ENCODE measurements around the gene RHOBTB3.

RHOBTB3 gene

DNA sequence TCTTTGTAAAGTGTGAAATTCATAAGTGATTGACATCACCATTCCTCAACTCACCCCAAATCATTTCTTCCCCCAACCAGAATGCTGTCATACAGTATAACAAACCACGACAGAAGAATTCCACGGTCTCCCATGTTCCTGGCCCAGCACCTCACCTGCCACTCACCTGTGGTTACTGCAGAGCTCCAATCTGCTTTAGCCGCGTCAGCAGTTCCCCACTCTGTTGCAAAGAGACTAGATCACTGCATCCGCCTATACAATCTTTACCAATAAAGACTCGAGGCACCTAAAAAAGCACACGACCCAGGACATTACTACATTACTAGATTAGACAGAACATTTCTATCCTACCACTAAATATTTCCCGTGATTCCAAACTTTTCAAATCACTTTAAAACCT lies 85.2 kb downstream of the RHOBTB3 start:
- H3K27me3 ChIP-seq (ENCODE audit: control insufficient read depth, insufficient read depth, low read length) = no peaks in the 10 kb centered on the region
- H3K27ac ChIP-seq (ENCODE audit: low read depth, low read length) = no peak overlapping the region
- H3K36me3 ChIP-seq (ENCODE audit: control insufficient read depth, insufficient read depth, low read length) = peaks cover 3% of the 10 kb centered on the region
- H3K4me1 ChIP-seq (ENCODE audit: control insufficient read depth, insufficient read depth, low read length) = peaks cover under 1% of the 10 kb centered on the region
- no peak overlapping the region for H3K4me3 ChIP-seq (ENCODE audit: low read length)
- no peak overlapping the region for H3K9ac ChIP-seq (ENCODE audit: low read length)

- Histone ChIP-seq H3K27ac (ENCODE audit: low read depth, low read length) (no peak overlapping the region), H3K4me1 (ENCODE audit: control insufficient read depth, insufficient read depth, low read length) (peaks cover 4% of the 10 kb centered on the region), H3K27me3 (ENCODE audit: control insufficient read depth, insufficient read depth, low read length) (no peaks in the 10 kb centered on the region), H3K9ac (ENCODE audit: low read length) (no peak overlapping the region), H3K4me3 (ENCODE audit: low read length) (no peak overlapping the region), H3K36me3 (ENCODE audit: control insufficient read depth, insufficient read depth, low read length) (peaks cover 3% of the 10 kb centered on the region)
Observed at GRCh38 chr5:95816776-95817175, 85.6 kb downstream of the RHOBTB3 start.

DNA sequence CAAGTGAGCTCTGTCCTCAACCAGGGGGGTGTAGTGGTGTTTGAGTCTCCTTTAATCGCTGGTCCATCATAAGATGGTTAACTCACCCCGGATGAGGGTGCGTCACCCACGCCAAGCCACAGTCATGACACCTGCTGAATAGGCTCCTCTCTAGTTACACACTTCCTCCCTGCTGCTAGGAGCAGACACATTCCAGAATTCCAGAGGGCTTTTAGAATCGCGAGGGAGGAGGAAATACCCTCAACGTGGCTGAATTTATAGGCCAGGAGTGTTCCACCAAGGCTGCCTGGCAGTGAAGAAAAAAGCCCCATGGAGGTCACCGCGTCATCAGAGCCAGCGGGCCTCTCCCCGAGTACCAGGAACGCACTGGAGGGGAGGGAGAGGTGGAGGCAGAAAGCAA lies 86.3 kb downstream of the RHOBTB3 start:
- Histone ChIP-seq H3K27me3 (ENCODE audit: control insufficient read depth, insufficient read depth, low read length) (no peaks in the 10 kb centered on the region), H3K9ac (ENCODE audit: low read length) (no peak overlapping the region), H3K4me1 (ENCODE audit: control insufficient read depth, insufficient read depth, low read length) (peaks cover 4% of the 10 kb centered on the region), H3K36me3 (ENCODE audit: control insufficient read depth, insufficient read depth, low read length) (peaks cover 3% of the 10 kb centered on the region), H3K4me3 (ENCODE audit: low read length) (no peak overlapping the region), H3K27ac (ENCODE audit: low read depth, low read length) (no peak overlapping the region)

- peak overlapping the region; percentile 45 for H3K4me3 ChIP-seq (ENCODE audit: low read length)
Observed at GRCh38 chr5:95818181-95819147, 87.3 kb downstream of the RHOBTB3 start.

GRCh38 chr5:95821110-95822021 lies 90.2 kb downstream of the RHOBTB3 start:
- Histone ChIP-seq H3K36me3 (ENCODE audit: control insufficient read depth, insufficient read depth, low read length) (no peaks in the 10 kb centered on the region), H3K27ac (ENCODE audit: low read depth, low read length) (peak overlapping the region; percentile 85), H3K27me3 (ENCODE audit: control insufficient read depth, insufficient read depth, low read length) (no peaks in the 10 kb centered on the region), H3K4me3 (ENCODE audit: low read length) (peak overlapping the region; percentile 96), H3K4me1 (ENCODE audit: control insufficient read depth, insufficient read depth, low read length) (peaks cover 12% of the 10 kb centered on the region), H3K9ac (ENCODE audit: low read length) (peak overlapping the region; percentile 25)

More at GRCh38 chr5:95818181-95819147, 87.3 kb downstream of the RHOBTB3 start:
- H3K4me1 ChIP-seq (ENCODE audit: control insufficient read depth, insufficient read depth, low read length) = peaks cover 9% of the 10 kb centered on the region
- peak overlapping the region; percentile 2 for H3K9ac ChIP-seq (ENCODE audit: low read length)
- peaks cover 3% of the 10 kb centered on the region for H3K36me3 ChIP-seq (ENCODE audit: control insufficient read depth, insufficient read depth, low read length)
- H3K27ac ChIP-seq (ENCODE audit: low read depth, low read length) = no peak overlapping the region
- H3K27me3 ChIP-seq (ENCODE audit: control insufficient read depth, insufficient read depth, low read length) = no peaks in the 10 kb centered on the region

DNA sequence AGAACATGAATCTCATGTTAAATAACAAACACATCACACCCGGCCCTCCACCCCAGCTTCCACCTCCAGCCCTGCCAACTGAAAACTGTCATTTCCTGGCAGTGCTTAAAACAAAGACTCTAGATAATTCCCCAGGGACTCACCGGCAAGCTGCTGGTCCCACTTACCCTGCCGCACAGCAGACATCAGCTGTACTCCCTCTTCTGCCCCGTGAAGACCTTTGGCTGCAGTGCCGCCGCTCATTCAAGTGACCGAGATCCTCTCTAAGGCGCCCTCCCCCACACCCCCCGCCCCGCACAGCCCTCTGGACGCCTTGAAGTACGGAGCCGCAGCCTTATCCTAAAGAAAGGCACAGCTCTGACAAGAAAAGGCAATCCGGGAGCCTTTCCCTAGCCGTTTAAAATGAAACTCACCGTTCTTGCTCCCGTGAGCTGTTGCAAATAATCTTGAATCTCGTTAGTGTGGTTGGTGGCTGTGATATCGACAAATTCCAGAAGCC lies 91.0 kb downstream of the RHOBTB3 start:
- Histone ChIP-seq H3K4me3 (ENCODE audit: low read length) (peak overlapping the region; percentile 96), H3K4me1 (ENCODE audit: control insufficient read depth, insufficient read depth, low read length) (peaks cover 12% of the 10 kb centered on the region), H3K9ac (ENCODE audit: low read length) (peak overlapping the region; percentile 64), H3K27ac (ENCODE audit: low read depth, low read length) (peak overlapping the region; percentile 85), H3K27me3 (ENCODE audit: control insufficient read depth, insufficient read depth, low read length) (no peaks in the 10 kb centered on the region), H3K36me3 (ENCODE audit: control insufficient read depth, insufficient read depth, low read length) (no peaks in the 10 kb centered on the region)

DNA sequence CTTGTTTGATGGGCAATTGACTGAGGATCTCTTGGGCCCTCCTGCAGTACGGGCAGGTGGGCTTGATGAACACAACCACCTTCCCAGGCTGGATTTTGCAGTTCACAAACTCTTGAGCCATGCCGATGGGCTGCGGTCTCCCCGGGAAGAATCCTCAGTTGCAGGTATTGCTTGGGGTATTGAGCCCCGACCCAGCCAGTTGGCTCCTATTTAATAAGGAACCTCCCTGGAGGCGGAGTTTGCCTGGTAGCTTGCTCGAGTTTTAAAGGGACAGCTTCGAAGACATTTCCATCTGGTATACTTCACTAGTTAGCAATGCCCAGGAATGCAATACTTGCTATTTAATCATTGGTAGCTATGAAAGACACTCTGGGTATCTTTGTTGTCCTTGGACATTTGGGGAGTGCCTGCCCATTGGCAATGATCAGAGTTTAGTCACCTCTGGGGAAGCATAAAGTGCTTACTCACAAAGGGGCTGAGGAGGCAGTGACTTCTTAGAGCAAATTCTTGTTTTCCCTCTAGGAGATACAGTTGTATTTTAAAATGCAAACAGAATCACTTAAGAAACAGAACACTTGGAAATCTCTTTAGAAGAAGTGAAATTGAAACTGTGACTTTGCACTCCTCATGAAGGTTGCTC lies 91.5 kb downstream of the RHOBTB3 start, which contains the start of gene GLRX:
Gene GLRX (minus strand): TSS at position 185 of the 640 bp plus-strand sequence. CDS start 64 bp downstream, at position 121.
- Histone ChIP-seq H3K27ac (ENCODE audit: low read depth, low read length) (peak within 1 kb of the TSS; percentile 85), H3K27me3 (ENCODE audit: control insufficient read depth, insufficient read depth, low read length) (no peaks in the 10 kb centered on the region), H3K36me3 (ENCODE audit: control insufficient read depth, insufficient read depth, low read length) (no peaks in the 10 kb centered on the region), H3K4me1 (ENCODE audit: control insufficient read depth, insufficient read depth, low read length) (peaks cover 12% of the 10 kb centered on the region), H3K9ac (ENCODE audit: low read length) (peak within 1 kb of the TSS; percentile 64), H3K4me3 (ENCODE audit: low read length) (peak within 1 kb of the TSS; percentile 96)

DNA sequence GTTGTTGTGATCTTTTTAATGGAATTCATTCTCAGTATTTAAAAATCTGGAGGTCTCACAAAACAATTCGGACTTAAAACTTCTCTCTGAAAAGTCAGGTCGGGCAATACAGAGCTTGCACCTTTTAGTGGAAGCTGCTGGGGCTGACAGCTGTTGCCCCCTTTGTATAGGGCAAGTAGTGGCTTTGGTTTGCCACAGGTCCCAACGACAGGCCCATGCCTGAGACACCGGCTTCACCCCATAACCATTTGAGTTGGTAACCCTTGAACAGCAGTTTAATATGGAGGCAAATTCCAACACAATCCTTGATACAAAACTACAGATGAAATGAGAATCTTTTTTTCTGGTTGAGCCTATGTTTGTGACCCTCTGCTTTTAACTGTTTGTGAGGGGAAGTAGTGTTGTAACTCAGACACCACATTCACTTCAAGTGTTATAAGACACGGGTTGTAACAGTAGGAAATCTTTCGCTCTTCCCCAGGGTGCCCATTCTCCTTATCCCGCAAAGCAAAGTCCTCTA lies 92.1 kb downstream of the RHOBTB3 start:
- peaks cover 12% of the 10 kb centered on the region for H3K4me1 ChIP-seq (ENCODE audit: control insufficient read depth, insufficient read depth, low read length)
- H3K4me3 ChIP-seq (ENCODE audit: low read length) = peak overlapping the region; percentile 96
- H3K36me3 ChIP-seq (ENCODE audit: control insufficient read depth, insufficient read depth, low read length) = no peaks in the 10 kb centered on the region
- no peaks in the 10 kb centered on the region for H3K27me3 ChIP-seq (ENCODE audit: control insufficient read depth, insufficient read depth, low read length)
- H3K27ac ChIP-seq (ENCODE audit: low read depth, low read length) = peak overlapping the region; percentile 85
- H3K9ac ChIP-seq (ENCODE audit: low read length) = no peak overlapping the region

GRCh38 chr5:95823738-95824609 lies 92.8 kb downstream of the RHOBTB3 start:
- Histone ChIP-seq H3K4me1 (ENCODE audit: control insufficient read depth, insufficient read depth, low read length) (peaks cover 12% of the 10 kb centered on the region), H3K27ac (ENCODE audit: low read depth, low read length) (peak overlapping the region; percentile 85), H3K9ac (ENCODE audit: low read length) (no peak overlapping the region), H3K36me3 (ENCODE audit: control insufficient read depth, insufficient read depth, low read length) (no peaks in the 10 kb centered on the region), H3K4me3 (ENCODE audit: low read length) (peak overlapping the region; percentile 96), H3K27me3 (ENCODE audit: control insufficient read depth, insufficient read depth, low read length) (no peaks in the 10 kb centered on the region)

- H3K27me3 ChIP-seq (ENCODE audit: control insufficient read depth, insufficient read depth, low read length) = no peaks in the 10 kb centered on the region
- H3K9ac ChIP-seq (ENCODE audit: low read length) = no peak overlapping the region
- no peak overlapping the region for H3K4me3 ChIP-seq (ENCODE audit: low read length)
- peak overlapping the region; percentile 85 for H3K27ac ChIP-seq (ENCODE audit: low read depth, low read length)
- no peaks in the 10 kb centered on the region for H3K36me3 ChIP-seq (ENCODE audit: control insufficient read depth, insufficient read depth, low read length)
- H3K4me1 ChIP-seq (ENCODE audit: control insufficient read depth, insufficient read depth, low read length) = peaks cover 12% of the 10 kb centered on the region
Observed at GRCh38 chr5:95824747-95825146, 93.6 kb downstream of the RHOBTB3 start.

DNA sequence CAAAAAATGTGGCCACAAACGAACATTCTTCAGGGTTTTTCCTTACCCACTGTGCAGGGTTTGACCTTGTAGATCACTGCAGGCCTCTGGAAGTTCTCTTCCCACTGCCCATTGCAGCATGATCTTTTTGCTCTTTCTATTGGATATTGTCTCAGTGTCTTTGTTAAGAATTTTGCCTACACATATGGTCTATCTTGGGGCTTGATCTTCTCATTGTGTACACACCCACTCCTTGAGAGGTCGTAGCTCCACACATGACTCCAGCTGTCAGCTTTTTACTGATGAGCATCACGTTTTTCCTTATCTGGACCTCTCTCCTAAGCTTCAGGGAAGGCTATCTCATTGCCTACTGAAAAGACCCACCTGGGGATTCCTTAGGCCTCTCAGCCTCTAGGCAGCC lies 94.4 kb downstream of the RHOBTB3 start:
- H3K27me3 ChIP-seq (ENCODE audit: control insufficient read depth, insufficient read depth, low read length) = no peaks in the 10 kb centered on the region
- no peak overlapping the region for H3K9ac ChIP-seq (ENCODE audit: low read length)
- no peak overlapping the region for H3K27ac ChIP-seq (ENCODE audit: low read depth, low read length)
- no peaks in the 10 kb centered on the region for H3K36me3 ChIP-seq (ENCODE audit: control insufficient read depth, insufficient read depth, low read length)
- H3K4me1 ChIP-seq (ENCODE audit: control insufficient read depth, insufficient read depth, low read length) = peaks cover 12% of the 10 kb centered on the region
- no peak overlapping the region for H3K4me3 ChIP-seq (ENCODE audit: low read length)

Data from rectal smooth muscle tissue (tissue), 1 donor.